Fibroblast of villous mesenchyme (primary cell): ENCODE measurements around the gene PEDS1. TPM values are rescaled to one million over a fixed set of nuclear protein-coding genes. Genes with fewer than 3 reads are reported as not detected.
A peak's percentile ranks its signal among the peaks of the same experiment; 100 is the strongest.
"Not testable (repeated sequence)": the region's sequence is repeated elsewhere in the genome, so short reads cannot be mapped to it uniquely, and the experiment has no call there.

Source experiments
- DNase-seq: peaks from one replicate; pipeline ENCODE4 v3.0.0-alpha.2; 2010; ENCODE audit warnings: low read depth
- H3K4me3 ChIP-seq: 2 replicates; pipeline ENCODE4 v1.5.1; 2011; ENCODE audit warnings: low read depth, mild to moderate bottlenecking, low read length
- total RNA-seq: library from RNA; depleted of rRNA; stranded (reverse); fragments of >200 nt; gene quantifications from 2 replicates; pipeline ENCODE4 v1.2.3, GENCODE V29; 2012
- TF ChIP-seq, protein P1 (sequence below): IDR thresholded peaks from 2 replicates; pipeline ENCODE4 v1.5.1; 2012; ENCODE audit warnings: low read depth, mild to moderate bottlenecking, low read length; ENCODE audit not compliant: insufficient read depth

Gene PEDS1
- total RNA-seq, 1 donor = 25.9 TPM

DNA sequence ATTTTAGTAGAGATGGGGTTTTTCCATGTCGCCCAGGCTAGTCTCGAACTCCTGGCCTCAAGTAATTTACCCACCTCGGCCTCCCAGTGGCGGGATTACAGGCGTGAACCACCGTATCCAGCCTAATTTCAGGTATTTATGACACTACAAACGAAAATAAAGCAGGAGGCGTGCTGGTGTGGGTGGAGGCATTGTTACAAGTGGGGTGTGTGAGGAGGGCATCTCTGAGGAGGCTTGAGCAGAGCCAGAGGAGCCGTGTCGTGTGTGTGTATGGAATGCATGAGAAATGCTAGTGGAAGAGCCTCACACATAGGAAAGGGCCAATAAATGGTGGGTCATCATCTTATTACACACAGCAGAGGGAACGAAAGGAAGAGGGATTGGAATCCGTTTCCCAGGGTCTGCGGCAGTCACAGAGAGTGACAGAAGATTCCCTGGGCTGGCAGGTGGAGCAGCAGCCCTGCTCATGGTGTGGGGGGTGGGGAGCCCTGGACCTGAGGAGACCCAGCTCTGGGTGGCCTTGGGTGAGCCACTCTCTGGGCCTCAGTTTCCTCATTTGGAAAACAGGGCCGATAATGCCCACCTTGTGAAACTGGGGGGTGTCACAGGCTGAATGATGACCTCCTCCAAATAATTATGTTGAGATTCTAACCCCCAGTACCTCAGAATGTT lies 17.2 kb upstream of the PEDS1 start:
- TF ChIP-seq, protein P1, sequence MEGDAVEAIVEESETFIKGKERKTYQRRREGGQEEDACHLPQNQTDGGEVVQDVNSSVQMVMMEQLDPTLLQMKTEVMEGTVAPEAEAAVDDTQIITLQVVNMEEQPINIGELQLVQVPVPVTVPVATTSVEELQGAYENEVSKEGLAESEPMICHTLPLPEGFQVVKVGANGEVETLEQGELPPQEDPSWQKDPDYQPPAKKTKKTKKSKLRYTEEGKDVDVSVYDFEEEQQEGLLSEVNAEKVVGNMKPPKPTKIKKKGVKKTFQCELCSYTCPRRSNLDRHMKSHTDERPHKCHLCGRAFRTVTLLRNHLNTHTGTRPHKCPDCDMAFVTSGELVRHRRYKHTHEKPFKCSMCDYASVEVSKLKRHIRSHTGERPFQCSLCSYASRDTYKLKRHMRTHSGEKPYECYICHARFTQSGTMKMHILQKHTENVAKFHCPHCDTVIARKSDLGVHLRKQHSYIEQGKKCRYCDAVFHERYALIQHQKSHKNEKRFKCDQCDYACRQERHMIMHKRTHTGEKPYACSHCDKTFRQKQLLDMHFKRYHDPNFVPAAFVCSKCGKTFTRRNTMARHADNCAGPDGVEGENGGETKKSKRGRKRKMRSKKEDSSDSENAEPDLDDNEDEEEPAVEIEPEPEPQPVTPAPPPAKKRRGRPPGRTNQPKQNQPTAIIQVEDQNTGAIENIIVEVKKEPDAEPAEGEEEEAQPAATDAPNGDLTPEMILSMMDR = no peak
- DNase-seq = no peak

DNA sequence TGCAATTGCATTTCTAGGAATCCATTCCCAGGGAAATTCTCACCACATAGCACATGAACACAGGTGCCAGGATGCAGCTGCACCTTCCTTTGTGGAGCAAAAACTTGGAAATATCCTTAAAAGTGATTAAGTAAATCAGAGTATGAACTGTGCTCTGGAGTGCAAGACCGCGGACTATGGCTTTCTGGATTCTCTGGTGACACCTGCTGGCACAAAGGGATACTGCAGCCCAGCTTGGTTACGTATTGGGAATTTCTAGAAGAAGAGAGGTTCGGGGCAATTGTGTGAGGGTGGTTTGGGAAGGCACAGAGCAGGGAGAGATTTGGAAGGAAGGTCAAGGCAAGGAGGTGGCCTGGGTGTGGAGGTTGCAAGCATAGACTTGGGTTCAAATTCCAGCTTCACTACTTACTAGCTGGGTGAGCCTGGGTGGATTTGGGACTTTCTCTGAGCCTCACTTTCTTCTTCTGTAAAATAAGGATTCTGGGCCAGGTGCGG lies 15.9 kb upstream of the PEDS1 start:
- TF ChIP-seq, protein P1 = peak; percentile 99
- no peak overlapping the region for H3K4me3 ChIP-seq
- peak; percentile 83 for DNase-seq

More for the DNA sequence above, 17.2 kb upstream of the PEDS1 start:
- H3K4me3 ChIP-seq = no peak overlapping the region

- H3K4me3 ChIP-seq = peak overlapping the region; percentile 63
- DNase-seq = peak; percentile 100
- TF ChIP-seq, protein P1 = peak; percentile 7
Measured at GRCh38 chr20:50165684-50166554, 12.4 kb upstream of the PEDS1 start.

DNA sequence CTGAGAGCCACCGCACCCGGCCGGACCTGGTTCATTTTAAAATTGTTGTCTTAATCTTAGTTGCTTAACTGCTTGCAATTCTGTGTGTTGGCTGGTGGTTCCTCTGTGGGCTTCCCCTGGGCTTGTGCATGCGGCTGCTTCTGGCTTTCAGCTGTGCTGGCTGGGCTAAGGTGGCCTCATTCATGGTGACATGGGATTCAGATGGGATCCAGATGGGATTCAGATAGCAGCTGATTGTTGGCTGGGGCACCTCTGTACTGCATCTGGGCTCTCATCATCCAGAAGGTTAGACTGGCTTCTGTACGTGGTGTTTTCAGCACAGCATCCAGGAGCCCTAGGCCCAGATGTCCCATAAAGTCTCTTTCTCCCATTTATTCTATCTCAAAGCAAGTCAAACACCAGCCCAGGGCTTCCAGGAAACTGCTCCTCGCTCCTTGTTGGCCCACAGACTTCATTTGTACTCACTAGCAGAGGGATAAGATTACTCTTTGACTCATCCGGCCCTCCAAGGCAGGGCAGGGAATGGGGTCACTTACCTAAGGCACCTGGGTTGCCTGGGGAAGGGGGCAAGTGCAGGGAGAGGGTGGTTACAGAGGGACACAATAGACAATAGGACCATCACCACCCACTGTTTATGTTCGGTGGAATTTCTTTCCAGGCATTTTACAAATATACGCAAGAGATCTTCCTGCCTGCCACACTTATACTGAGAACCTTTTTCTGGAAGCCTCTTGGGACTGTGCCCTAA lies 10.2 kb upstream of the PEDS1 start:
- peak; percentile 72 for DNase-seq

DNA sequence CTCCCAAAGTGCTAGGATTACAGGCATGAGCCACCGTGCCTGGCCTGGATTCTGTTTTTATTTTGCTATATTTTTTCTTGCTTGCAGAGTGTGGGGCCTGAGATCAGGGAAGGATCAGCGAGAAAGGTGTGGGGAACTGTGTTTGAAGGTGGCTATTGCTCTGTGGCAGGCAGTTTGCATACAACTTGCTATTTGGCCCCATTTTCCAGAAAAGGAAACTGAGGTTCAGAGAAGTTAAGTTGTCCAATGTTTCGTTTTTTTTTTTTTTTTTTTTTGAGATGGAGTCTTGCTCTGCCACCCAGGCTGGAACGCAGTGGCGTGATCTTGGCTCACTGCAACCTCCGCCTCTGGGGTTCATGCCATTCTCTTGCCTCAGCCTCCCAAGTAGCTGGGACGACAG lies 8.0 kb upstream of the PEDS1 start:
- not testable (repeated sequence) for DNase-seq, H3K4me3 ChIP-seq

More for the DNA sequence above, 10.2 kb upstream of the PEDS1 start:
- TF ChIP-seq, protein P1 = no peak
- no peak overlapping the region for H3K4me3 ChIP-seq

GRCh38 chr20:50153153-50153499 lies 397 bp downstream of the PEDS1 start:
- DNase-seq = no peak
- TF ChIP-seq, protein P1 = no peak
- H3K4me3 ChIP-seq = peak overlapping the region; percentile 85
